Prostate gland (tissue), 2 donors: Measurements from ENCODE around the gene ADAMTS12. TPM values are rescaled to one million over a fixed set of nuclear protein-coding genes. Genes with fewer than 3 reads are reported as not detected.

Source experiments
- DNase-seq: peaks from one replicate; pipeline ENCODE4 v3.0.0-alpha.2; 2019; ENCODE audit warnings: low spot score
- H3K27ac ChIP-seq, 2 donors: fragments of 200-600 bp; sonication (generic); 2 replicates each; pipeline ENCODE4 v1.5.1; 2017 to 2019
- H3K27me3 ChIP-seq: fragments of 200-600 bp; sonication (generic); replicated peaks from 2 replicates; pipeline ENCODE4 v1.5.1; 2019; ENCODE audit not compliant: insufficient read depth
- H3K36me3 ChIP-seq, 2 donors: fragments of 200-600 bp; sonication (generic); 1 replicate in 1 of 2; 2 replicates in 1 of 2; pipeline versions ENCODE4 v1.5.1 to v1.8.1; 2017 to 2019
- H3K4me1 ChIP-seq: fragments of 200-600 bp; sonication (generic); replicated peaks from 2 replicates; pipeline ENCODE4 v1.5.1; 2019
- H3K4me3 ChIP-seq, 2 donors: fragments of 200-600 bp; sonication (generic); 2 replicates each; pipeline ENCODE4 v1.5.1; 2017 to 2019
- H3K9me3 ChIP-seq: fragments of 200-600 bp; sonication (generic); 2 replicates; pipeline ENCODE4 v1.5.1; 2017
- CTCF ChIP-seq, 4 experiments: fragments of 200-600 bp in 2 of 4; fragments of 450-650 bp in 2 of 4; sonication (generic) in 2 of 4; IDR thresholded peaks; 1 replicate in 3 of 4; 2 replicates in 1 of 4; pipeline ENCODE4 v1.5.1; 2016 to 2019; ENCODE audit warnings: antibody characterized with exemption in 4 of 4, mild to moderate bottlenecking in 2 of 4, moderate library complexity in 2 of 4
- POLR2A ChIP-seq: fragments of 450-650 bp; IDR thresholded peaks from one replicate; pipeline ENCODE4 v1.6.1; 2016; ENCODE audit warnings: antibody characterized with exemption, mild to moderate bottlenecking
- POLR2AphosphoS5 ChIP-seq: sonication (generic); formaldehyde crosslinking; IDR thresholded peaks from one replicate; pipeline ENCODE4 v1.6.1; 2017; ENCODE audit warnings: antibody characterized with exemption
- WGBS: methylation state at CpG from one replicate; pipeline ENCODE4 v1.1.5; 2018; 5-methylcytosine and 5-hydroxymethylcytosine counted together
- intact Hi-C: fragments of 100-400 bp; cut with DNase I; formaldehyde crosslinking; loops from one replicate; pipeline ENCODE4 v1.14.2; 2022
- total RNA-seq, 2 donors: library from RNA; depleted of rRNA; stranded (reverse); fragments of >200 nt; gene quantifications; one replicate each; pipeline ENCODE4 v1.1.0, GENCODE V29; 2016

The ADAMTS12 gene
- total RNA-seq, 2 donors from 2014 or later, result 0.09 to 3.7 TPM

DNA sequence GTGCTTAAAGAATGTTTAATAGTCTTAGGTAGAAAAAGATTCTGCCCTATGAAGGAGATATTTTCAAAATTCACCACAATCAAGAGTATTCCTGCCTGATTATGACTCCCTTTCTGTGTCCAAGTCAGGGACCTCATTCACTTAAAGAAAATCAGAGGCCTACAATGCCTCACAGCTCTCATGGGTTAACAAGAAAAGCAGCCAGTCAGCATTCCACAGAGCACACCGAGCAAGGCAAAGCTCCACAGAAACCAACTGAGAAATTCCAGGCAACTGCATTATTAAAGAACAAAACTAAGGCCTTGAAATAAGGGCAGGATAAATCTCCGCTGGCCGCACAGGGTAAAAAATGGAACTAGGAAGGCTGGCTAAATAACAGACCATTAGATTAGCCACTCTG, 289.9 kb downstream of the ADAMTS12 start:
- intact Hi-C loops, result no loop called here

GRCh38 chr5:33595303-33595702, 296.5 kb downstream of the ADAMTS12 start:
- H3K9me3 ChIP-seq, result no peaks in the 10 kb centered on the region
- TF ChIP-seq POLR2AphosphoS5 (no peak), CTCF (IDR thresholded peaks at IDR 0.05) (no peak), POLR2A (no peak)
- WGBS, result 73% methylated on average over 4 of the region's 4 CpGs

More for the DNA sequence above, 289.9 kb downstream of the ADAMTS12 start:
- no peak overlapping the region for H3K4me3 ChIP-seq
- DNase-seq, result no peak
- 47% methylated on average over 3 of the region's 3 CpGs for WGBS
- H3K4me1 ChIP-seq, result no peaks in the 10 kb centered on the region
- no peak for TF ChIP-seq POLR2AphosphoS5
- TF ChIP-seq POLR2A, result no peak
- TF ChIP-seq CTCF (IDR thresholded peaks at IDR 0.05), result no peak
- H3K27me3 ChIP-seq, result no peaks in the 10 kb centered on the region
- no peaks in the 10 kb centered on the region for H3K9me3 ChIP-seq
- H3K36me3 ChIP-seq, result no peaks in the 10 kb centered on the region
- H3K27ac ChIP-seq, result no peak overlapping the region

DNA sequence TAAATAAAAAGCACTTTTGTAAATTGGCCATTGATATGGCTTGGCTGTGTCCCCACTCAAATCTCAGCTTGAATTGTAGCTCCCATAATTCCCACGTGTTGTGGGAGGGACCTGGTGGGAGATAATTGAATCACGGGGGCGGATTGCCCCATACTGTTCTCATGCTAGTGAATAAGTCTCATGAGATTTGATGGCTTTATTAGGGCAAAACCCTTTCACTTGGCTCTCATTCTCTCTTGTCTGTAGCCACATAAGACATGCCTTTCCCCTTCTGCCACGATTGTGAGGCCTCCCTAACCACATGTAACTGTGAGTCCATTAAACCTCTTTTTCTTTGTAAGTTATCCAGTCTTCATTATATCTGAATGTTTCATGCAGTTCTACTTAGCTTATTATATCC, 297.8 kb downstream of the ADAMTS12 start:
- H3K4me3 ChIP-seq, result no peak overlapping the region
- no peak for DNase-seq
- no peak for TF ChIP-seq POLR2A
- TF ChIP-seq POLR2AphosphoS5, result no peak
- no peak for TF ChIP-seq CTCF (IDR thresholded peaks at IDR 0.05)
- no peak overlapping the region for H3K27ac ChIP-seq
- H3K36me3 ChIP-seq, result no peaks in the 10 kb centered on the region
- no peaks in the 10 kb centered on the region for H3K4me1 ChIP-seq
- no peaks in the 10 kb centered on the region for H3K27me3 ChIP-seq
- 77% methylated on average over 4 of the region's 4 CpGs for WGBS
- H3K9me3 ChIP-seq, result no peaks in the 10 kb centered on the region
- intact Hi-C loops, result no loop called here

More at GRCh38 chr5:33595303-33595702, 296.5 kb downstream of the ADAMTS12 start:
- Histone ChIP-seq H3K4me3 (no peak overlapping the region), H3K27ac (no peak overlapping the region), H3K36me3 (no peaks in the 10 kb centered on the region), H3K4me1 (no peaks in the 10 kb centered on the region), H3K27me3 (no peaks in the 10 kb centered on the region)
- intact Hi-C loops, result no loop called here
- no peak for DNase-seq

- no peaks in the 10 kb centered on the region for H3K4me1 ChIP-seq
- DNase-seq, result no peak
- H3K27me3 ChIP-seq, result no peaks in the 10 kb centered on the region
- intact Hi-C loops, result no loop called here
- no peaks in the 10 kb centered on the region for H3K9me3 ChIP-seq
- 77% methylated on average over 1 of the region's 1 CpG for WGBS
- TF ChIP-seq POLR2A (no peak), POLR2AphosphoS5 (no peak), CTCF (IDR thresholded peaks at IDR 0.05) (no peak)
- no peak overlapping the region for H3K4me3 ChIP-seq
- H3K36me3 ChIP-seq, result no peaks in the 10 kb centered on the region
- H3K27ac ChIP-seq, result no peak overlapping the region
Observed at GRCh38 chr5:33592245-33592644, 299.5 kb downstream of the ADAMTS12 start.

DNA sequence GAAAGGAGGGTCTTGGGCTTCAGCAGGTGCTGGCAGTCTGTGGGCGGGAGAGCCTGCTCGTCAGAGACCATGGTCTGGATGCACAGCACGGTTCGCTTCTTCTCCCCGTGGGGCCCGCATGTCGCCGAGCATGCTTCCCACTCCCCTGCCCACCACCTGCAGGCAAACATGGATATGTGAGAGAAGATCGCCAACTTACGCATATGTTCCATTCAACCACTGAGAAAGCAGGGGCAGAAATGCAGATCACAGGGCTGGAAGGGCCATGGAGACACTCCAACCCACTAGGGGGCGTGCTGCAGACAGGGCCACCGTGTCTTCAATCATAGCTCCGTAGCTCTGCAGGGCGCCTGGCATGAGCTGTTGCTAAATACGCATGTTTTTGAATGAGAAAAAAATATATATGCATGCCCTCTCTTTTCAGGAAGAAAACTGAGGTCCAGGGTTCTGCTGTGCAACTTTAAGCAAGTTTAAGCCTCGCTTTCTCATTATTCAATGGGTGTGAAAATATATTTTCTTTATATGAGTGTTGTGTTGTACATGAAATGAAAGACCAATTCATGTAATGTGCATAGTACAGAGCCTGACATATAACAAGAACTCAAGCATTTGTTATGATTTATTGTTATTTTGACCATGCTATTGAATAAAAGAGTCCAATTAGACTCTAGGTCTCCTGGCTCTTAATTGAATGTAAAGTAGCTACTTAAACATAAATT, 303.0 kb downstream of the ADAMTS12 start:
- Histone ChIP-seq H3K4me3 (no peak overlapping the region), H3K9me3 (no peaks in the 10 kb centered on the region), H3K27ac (no peak overlapping the region), H3K4me1 (no peaks in the 10 kb centered on the region), H3K27me3 (no peaks in the 10 kb centered on the region), H3K36me3 (no peaks in the 10 kb centered on the region)
- intact Hi-C loops, result no loop called here
- TF ChIP-seq POLR2AphosphoS5 (no peak), CTCF (IDR thresholded peaks at IDR 0.05) (peak in 1 of 4 experiments; percentile 17), POLR2A (no peak)
- 78% methylated on average over 16 of the region's 16 CpGs for WGBS
- no peak for DNase-seq
